Measurements from ENCODE around the gene METTL18. TPM values are rescaled to one million over a fixed set of nuclear protein-coding genes. Genes with fewer than 3 reads are reported as not detected.

METTL18 gene
- total and polyA plus RNA-seq, 2 of the 13 experiments (the other 11 are each of a cell fraction or from before 2014, with no cell fraction given), result 2.7 to 6.7 TPM

DNA sequence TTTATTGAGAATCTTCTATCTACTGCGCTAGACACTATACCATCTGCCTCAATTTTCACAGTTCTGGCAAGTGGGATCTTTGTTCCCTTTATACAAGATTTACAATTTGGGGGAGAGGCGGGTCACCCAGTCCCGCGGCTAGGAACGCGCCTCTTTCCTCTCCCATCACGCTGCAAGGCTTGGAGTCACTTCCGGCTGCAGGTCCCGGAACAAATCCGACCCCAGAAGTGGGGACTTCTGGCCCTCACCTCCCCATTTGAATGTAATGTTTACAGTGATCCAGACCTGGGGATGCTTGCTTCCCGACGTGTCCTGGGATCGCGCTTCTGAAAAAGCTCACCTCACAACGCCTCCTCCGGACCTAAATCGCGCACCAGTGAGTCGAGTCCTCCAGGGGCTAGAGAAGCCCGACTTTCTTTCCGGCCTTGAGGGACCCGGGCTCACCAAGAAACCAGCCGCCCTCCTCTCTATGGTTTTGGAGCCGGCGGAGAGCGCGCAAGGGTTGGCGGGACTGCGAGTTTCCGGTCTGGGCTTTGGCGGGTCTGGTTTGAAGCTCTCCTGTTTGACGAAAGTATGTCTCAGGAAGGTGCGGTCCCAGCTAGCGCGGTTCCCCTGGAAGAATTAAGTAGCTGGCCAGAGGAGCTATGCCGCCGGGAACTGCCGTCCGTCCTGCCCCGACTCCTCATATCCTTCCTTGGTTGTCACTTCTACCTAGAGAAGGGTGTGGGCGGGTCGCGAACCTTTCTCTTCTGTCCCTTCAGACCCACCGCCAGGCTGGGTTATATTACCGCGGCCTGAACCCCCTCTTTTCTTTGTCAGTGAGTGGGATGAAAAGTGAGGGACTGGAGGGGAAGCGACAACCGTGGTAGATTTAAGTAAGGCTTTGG, at the start of gene METTL18 (continued):
- TF ChIP-seq, protein P1, sequence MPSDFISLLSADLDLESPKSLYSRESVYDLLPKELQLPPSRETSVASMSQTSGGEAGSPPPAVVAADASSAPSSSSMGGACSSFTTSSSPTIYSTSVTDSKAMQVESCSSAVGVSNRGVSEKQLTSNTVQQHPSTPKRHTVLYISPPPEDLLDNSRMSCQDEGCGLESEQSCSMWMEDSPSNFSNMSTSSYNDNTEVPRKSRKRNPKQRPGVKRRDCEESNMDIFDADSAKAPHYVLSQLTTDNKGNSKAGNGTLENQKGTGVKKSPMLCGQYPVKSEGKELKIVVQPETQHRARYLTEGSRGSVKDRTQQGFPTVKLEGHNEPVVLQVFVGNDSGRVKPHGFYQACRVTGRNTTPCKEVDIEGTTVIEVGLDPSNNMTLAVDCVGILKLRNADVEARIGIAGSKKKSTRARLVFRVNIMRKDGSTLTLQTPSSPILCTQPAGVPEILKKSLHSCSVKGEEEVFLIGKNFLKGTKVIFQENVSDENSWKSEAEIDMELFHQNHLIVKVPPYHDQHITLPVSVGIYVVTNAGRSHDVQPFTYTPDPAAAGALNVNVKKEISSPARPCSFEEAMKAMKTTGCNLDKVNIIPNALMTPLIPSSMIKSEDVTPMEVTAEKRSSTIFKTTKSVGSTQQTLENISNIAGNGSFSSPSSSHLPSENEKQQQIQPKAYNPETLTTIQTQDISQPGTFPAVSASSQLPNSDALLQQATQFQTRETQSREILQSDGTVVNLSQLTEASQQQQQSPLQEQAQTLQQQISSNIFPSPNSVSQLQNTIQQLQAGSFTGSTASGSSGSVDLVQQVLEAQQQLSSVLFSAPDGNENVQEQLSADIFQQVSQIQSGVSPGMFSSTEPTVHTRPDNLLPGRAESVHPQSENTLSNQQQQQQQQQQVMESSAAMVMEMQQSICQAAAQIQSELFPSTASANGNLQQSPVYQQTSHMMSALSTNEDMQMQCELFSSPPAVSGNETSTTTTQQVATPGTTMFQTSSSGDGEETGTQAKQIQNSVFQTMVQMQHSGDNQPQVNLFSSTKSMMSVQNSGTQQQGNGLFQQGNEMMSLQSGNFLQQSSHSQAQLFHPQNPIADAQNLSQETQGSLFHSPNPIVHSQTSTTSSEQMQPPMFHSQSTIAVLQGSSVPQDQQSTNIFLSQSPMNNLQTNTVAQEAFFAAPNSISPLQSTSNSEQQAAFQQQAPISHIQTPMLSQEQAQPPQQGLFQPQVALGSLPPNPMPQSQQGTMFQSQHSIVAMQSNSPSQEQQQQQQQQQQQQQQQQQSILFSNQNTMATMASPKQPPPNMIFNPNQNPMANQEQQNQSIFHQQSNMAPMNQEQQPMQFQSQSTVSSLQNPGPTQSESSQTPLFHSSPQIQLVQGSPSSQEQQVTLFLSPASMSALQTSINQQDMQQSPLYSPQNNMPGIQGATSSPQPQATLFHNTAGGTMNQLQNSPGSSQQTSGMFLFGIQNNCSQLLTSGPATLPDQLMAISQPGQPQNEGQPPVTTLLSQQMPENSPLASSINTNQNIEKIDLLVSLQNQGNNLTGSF (CRISPR knock-in tag; IDR thresholded peaks at IDR 0.05), result 0 out of 2 replicates have a peak, but pooled peaks have one; percentile 52
- TF ChIP-seq HNF4G (IDR thresholded peaks at IDR 0.05; ENCODE audit: borderline replicate concordance, low read depth, low read length), result no peak
- TF ChIP-seq HNF4G (CRISPR knock-in tag; IDR thresholded peaks at IDR 0.05; ENCODE audit: borderline replicate concordance, low read depth), result no peak
- TF ChIP-seq, protein P2, sequence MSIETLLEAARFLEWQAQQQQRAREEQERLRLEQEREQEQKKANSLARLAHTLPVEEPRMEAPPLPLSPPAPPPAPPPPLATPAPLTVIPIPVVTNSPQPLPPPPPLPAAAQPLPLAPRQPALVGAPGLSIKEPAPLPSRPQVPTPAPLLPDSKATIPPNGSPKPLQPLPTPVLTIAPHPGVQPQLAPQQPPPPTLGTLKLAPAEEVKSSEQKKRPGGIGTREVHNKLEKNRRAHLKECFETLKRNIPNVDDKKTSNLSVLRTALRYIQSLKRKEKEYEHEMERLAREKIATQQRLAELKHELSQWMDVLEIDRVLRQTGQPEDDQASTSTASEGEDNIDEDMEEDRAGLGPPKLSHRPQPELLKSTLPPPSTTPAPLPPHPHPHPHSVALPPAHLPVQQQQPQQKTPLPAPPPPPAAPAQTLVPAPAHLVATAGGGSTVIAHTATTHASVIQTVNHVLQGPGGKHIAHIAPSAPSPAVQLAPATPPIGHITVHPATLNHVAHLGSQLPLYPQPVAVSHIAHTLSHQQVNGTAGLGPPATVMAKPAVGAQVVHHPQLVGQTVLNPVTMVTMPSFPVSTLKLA (IDR thresholded peaks at IDR 0.05), result no peak
- no peak for TF ChIP-seq JDP2 (CRISPR knock-in tag; IDR thresholded peaks at IDR 0.05; ENCODE audit: borderline replicate concordance)
- TF ChIP-seq, protein P3, sequence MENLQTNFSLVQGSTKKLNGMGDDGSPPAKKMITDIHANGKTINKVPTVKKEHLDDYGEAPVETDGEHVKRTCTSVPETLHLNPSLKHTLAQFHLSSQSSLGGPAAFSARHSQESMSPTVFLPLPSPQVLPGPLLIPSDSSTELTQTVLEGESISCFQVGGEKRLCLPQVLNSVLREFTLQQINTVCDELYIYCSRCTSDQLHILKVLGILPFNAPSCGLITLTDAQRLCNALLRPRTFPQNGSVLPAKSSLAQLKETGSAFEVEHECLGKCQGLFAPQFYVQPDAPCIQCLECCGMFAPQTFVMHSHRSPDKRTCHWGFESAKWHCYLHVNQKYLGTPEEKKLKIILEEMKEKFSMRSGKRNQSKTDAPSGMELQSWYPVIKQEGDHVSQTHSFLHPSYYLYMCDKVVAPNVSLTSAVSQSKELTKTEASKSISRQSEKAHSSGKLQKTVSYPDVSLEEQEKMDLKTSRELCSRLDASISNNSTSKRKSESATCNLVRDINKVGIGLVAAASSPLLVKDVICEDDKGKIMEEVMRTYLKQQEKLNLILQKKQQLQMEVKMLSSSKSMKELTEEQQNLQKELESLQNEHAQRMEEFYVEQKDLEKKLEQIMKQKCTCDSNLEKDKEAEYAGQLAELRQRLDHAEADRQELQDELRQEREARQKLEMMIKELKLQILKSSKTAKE (CRISPR knock-in tag; IDR thresholded peaks at IDR 0.05; ENCODE audit: borderline replicate concordance), result no peak
- TF ChIP-seq, protein P4, sequence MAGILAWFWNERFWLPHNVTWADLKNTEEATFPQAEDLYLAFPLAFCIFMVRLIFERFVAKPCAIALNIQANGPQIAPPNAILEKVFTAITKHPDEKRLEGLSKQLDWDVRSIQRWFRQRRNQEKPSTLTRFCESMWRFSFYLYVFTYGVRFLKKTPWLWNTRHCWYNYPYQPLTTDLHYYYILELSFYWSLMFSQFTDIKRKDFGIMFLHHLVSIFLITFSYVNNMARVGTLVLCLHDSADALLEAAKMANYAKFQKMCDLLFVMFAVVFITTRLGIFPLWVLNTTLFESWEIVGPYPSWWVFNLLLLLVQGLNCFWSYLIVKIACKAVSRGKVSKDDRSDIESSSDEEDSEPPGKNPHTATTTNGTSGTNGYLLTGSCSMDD (CRISPR knock-in tag; IDR thresholded peaks at IDR 0.05), result no peak
- peak in 1 of 2 experiments; percentile 88; a peak in 2 of 4 replicates for TF ChIP-seq KLF16 (CRISPR knock-in tag; IDR thresholded peaks at IDR 0.05)
- TF ChIP-seq ZNF562 (CRISPR knock-in tag; IDR thresholded peaks at IDR 0.05; ENCODE audit: borderline replicate concordance), result no peak
- no peak for TF ChIP-seq SMAD9 (CRISPR knock-in tag; IDR thresholded peaks at IDR 0.05)
- TF ChIP-seq HNRNPUL1 (IDR thresholded peaks at IDR 0.05; ENCODE audit: low read depth, low read length), result no peak
- no peak for TF ChIP-seq ZNF256 (CRISPR knock-in tag; conservative IDR thresholded peaks at IDR 0.05)
- no peak for TF ChIP-seq TCF7 (IDR thresholded peaks at IDR 0.05; ENCODE audit: low read depth)
- TF ChIP-seq, protein P5, sequence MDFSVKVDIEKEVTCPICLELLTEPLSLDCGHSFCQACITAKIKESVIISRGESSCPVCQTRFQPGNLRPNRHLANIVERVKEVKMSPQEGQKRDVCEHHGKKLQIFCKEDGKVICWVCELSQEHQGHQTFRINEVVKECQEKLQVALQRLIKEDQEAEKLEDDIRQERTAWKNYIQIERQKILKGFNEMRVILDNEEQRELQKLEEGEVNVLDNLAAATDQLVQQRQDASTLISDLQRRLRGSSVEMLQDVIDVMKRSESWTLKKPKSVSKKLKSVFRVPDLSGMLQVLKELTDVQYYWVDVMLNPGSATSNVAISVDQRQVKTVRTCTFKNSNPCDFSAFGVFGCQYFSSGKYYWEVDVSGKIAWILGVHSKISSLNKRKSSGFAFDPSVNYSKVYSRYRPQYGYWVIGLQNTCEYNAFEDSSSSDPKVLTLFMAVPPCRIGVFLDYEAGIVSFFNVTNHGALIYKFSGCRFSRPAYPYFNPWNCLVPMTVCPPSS (IDR thresholded peaks at IDR 0.05), result no peak
- peak; percentile 94 for TF ChIP-seq THAP11 (CRISPR knock-in tag; IDR thresholded peaks at IDR 0.05)
- TF ChIP-seq NFE2L1 (CRISPR knock-in tag; IDR thresholded peaks at IDR 0.05; ENCODE audit: borderline replicate concordance), result no peak
- TF ChIP-seq MAF1 (CRISPR knock-in tag; IDR thresholded peaks at IDR 0.05; ENCODE audit: borderline replicate concordance), result 0 out of 2 replicates have a peak, but pooled peaks have one; percentile 33
